Measurements from ENCODE around the gene PTP4A2.
"Not testable (repeated sequence)": the region's sequence is repeated elsewhere in the genome, so short reads cannot be mapped to it uniquely, and the experiment has no call there.

Gene PTP4A2

DNA sequence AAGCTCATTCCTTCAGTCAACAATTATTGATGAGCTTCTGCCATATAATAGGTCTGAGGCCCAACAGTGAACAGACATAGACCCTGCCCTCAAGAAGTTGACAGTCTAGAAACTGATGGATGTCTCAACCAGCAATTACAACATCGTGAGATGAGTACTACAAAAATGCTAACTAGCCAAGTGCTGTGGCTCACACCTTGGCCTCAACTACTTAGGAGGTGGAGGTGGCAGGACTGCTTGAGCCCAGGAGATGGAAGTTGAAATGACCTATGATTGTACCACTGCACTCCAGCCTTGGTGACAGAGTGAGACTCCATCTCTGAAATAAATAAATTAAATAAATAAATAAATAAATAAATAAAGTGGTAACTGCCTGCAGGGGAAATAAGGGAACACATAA, 11.7 kb upstream of the PTP4A2 start:
- no peak for DNase-seq (ENCODE audit: low spot score)

DNA sequence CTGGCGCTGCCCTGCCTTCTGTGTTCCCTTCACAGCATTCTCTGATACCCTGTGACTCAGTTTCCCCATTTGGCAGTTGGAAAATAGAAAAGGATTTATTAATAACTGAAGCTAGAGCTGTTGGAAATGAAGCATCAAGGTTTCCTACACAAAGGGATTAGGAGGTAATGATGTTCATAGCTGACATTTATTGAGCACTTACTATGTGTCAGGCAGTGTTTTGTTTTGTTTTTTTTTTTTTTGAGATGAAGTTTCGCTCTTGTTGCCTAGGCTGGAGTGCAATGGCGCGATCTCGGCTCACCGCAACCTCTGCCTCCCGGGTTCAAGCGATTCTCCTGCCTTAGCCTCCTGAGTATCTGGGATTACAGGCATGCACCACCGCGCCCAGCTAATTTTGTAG, 7.5 kb upstream of the PTP4A2 start:
- not testable (repeated sequence) for DNase-seq (ENCODE audit: low spot score)

- DNase-seq (ENCODE audit: low spot score), result peak; percentile 82
Measured at GRCh38 chr1:31944205-31945089, 6.3 kb upstream of the PTP4A2 start.

GRCh38 chr1:31943546-31944184, 5.5 kb upstream of the PTP4A2 start:
- DNase-seq (ENCODE audit: low spot score), result no peak

DNA sequence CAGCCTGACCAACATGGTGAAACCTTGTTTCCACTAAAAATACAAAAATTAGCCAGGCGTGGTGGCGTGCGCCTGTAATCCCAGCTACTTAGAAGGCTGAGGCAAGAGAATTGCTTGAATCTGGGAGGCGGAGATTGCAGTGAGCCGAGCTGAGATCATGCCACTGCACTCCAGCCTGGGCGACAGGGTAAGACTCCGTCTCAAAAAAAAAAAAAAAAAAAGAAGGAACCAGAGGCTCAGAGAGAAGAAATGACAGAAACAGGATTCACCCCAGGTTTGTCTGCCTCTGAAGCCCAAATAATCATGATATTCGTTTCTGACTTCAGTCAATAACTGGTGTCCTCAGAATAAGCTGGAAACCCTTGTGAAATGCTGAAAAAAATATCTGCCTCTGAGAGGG, 3.9 kb upstream of the PTP4A2 start:
- DNase-seq (ENCODE audit: low spot score), result not testable (repeated sequence)

DNA sequence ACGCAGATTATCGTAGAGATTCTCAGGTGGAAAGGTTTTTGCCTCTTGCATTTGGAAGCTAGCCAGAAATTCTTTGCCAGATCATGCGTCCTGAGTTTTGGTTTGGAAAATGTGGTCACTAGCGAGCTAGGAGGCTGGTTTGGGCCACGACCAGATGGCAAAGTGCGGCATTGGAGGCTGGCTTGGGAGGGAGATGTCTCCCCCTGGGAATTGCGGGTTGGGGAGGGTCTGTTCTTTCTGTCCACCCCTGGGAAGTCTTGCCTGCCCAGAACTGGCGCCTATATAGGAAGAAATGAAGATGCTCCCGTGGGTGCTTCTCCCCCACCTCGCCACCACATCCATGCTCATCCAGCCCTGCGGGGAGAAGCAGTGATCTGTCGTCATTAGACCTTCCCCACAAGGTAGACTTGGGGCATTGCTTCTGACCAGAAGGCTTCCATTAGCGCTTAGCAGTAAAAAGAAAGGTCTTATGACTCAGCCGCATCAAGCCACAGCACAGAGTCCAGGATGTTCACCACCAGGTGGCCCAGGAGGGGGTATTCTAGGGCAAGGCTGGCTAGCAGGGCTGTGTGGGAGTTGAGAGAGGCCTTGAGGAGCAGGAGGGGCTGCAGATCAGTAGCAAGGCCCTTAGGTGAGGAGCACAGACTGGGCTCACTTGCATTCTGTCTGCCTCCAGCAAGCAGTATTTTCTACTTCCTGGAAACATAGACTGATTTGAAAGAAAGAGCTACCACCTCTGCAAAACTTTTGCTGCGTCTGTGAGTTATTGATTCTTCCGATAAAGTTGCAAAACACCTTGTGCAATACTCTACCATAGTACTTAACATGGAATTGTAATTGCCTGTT, 1.5 kb upstream of the PTP4A2 start:
- peak; percentile 74 for DNase-seq (ENCODE audit: low spot score)

GRCh38 chr1:31937300-31938183, 626 bp downstream of the PTP4A2 start:
- peak; percentile 52 for DNase-seq (ENCODE audit: low spot score)

- DNase-seq (ENCODE audit: low spot score), result no peak
Measured at GRCh38 chr1:31936981-31937299, 1.2 kb downstream of the PTP4A2 start.

GRCh38 chr1:31936278-31936980, 1.7 kb downstream of the PTP4A2 start:
- DNase-seq (ENCODE audit: low spot score), result no peak

DNA sequence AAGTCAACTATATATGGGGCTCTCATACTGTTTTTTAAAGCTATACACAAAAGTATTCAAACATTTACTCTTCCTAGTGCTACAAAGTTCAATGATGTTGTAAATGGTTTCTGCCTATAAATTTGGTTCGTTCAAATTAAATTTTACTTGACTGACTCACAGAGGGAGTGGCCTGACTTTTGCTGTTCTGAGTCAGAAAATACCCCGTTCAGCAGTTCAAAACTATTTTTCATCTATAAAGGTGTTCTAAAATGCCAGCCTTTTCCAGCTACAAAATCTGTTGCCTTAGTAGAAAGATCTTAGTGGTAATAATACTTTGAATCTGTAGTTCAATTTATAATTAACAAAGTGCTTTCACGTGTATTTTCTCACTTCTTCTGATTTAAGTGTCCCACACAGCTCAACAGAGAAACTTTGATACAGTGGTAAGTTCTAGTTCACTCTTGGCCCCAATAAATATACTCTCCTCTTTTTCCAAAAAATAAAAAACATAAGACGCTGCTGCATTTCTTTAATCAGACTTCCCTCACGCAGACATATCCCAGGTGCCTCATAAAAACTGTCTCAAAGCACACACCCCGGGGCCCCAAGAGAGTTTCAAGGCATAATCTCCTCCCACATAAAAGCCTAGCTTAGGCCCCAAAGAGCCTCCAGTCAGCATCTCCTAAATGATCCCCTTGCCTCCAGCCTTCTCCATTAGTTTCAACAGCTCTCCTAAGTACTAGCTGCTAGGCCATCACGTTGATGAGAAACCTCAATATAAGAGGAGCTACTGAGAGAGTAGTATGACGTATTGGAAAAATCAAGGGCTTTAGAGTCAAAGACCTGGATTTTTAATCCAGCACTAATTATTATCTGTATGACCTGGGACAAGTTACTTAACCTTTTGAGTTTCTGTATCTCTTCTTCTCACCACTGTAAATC, 3.2 kb downstream of the PTP4A2 start:
- DNase-seq (ENCODE audit: low spot score), result no peak

GRCh38 chr1:31932491-31933316, 5.5 kb downstream of the PTP4A2 start:
- no peak for DNase-seq (ENCODE audit: low spot score)

GRCh38 chr1:31931593-31932225, 6.5 kb downstream of the PTP4A2 start:
- DNase-seq (ENCODE audit: low spot score), result no peak

DNA sequence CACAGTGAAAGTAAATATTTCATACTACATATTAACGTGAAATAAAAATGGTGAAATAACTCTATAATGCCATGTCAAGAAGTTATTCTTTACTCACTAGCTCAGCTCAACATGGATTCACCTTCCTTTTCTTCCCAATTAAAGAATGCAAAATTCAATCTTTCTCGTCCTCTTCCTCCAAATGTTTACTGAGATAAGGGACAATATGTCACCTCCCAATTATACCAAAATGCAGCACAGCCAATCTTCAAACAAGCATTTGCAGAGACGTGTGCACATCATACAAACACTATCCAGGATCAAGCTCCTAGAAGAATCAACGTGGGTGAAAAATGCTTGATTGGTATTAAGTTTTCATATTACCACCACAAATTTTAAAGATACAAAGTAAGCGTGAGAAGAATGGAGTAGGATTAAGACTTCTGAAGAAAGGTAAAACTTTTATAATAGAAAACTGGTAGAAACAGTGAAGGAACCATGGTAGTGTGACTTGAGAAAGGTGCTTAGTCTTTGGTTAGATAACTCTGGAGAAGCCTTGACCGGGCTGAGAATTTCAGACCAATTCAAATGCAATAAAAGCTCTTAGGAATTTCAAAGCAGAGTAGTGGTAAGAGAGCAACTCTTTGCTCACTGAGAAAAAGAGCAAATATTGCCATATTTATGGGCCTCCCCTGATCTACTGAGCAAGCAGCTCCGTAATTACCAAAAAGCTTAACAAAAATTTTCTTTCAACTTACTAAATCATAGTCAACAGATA, 7.2 kb downstream of the PTP4A2 start:
- no peak for DNase-seq (ENCODE audit: low spot score)

DNA sequence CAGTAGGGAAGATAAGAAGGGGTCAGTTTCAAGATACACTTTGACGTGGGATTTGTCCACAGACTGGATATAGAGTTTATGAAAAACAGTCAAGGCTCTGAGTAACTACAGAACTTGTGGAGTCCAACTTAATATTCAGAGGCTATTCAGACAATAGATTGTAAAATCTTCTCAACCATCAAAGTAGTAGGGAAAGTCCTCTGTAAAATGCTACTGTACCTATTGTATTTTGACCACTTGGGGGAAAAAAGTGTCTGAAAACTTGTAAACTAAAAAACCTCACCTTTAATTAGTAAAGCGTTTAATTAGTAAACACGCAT, 10.5 kb downstream of the PTP4A2 start:
- DNase-seq (ENCODE audit: low spot score), result no peak

- no peak for DNase-seq (ENCODE audit: low spot score)
Measured at GRCh38 chr1:31926853-31927660, 11.1 kb downstream of the PTP4A2 start.

GRCh38 chr1:31926252-31926651, 11.9 kb downstream of the PTP4A2 start:
- no peak for DNase-seq (ENCODE audit: low spot score)

- DNase-seq (ENCODE audit: low spot score), result not testable (repeated sequence)
Measured at GRCh38 chr1:31925824-31926223, 12.3 kb downstream of the PTP4A2 start.
